GM18508 (cell line): ENCODE measurements around the gene FUBP1.
A peak's percentile ranks its signal among the peaks of the same experiment; 100 is the strongest.
"Not testable (repeated sequence)": the region's sequence is repeated elsewhere in the genome, so short reads cannot be mapped to it uniquely, and the experiment has no call there.

Source experiments
- ATAC-seq: cut with Tn5 transposase; IDR thresholded peaks from one replicate; pipeline ENCODE4 v1.9.1; 2021; ENCODE audit warnings: moderate number of reproducible peaks; ENCODE audit not compliant: insufficient read depth, unreplicated experiment

Gene FUBP1

GRCh38 chr1:77951328-77951727 lies 27.5 kb downstream of the FUBP1 start:
- no peak for ATAC-seq

- ATAC-seq = peak; percentile 47
Observed at GRCh38 chr1:77950873-77951272, 28.0 kb downstream of the FUBP1 start.

- ATAC-seq = no peak
Observed at GRCh38 chr1:77948841-77949424, 29.9 kb downstream of the FUBP1 start.

DNA sequence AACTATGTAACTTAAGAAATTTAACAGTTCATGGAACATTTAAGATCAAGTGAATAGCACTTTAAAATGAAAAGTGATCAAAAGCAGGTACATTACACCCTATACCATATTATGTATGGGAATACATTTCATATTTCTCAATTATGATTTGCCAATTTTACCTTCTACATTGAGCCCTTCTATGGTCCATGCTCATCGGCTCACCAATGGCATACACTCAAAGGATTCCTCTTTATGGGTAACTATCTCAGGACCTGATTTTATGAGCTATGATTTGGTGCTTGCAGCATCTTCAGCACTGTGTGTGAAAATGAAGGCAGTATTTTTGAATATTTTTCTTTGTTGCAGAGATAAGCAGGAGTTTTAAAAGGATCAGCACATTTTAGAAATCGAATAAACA lies 33.5 kb downstream of the FUBP1 start:
- ATAC-seq = no peak

GRCh38 chr1:77942400-77943140 lies 36.3 kb downstream of the FUBP1 start:
- no peak for ATAC-seq

DNA sequence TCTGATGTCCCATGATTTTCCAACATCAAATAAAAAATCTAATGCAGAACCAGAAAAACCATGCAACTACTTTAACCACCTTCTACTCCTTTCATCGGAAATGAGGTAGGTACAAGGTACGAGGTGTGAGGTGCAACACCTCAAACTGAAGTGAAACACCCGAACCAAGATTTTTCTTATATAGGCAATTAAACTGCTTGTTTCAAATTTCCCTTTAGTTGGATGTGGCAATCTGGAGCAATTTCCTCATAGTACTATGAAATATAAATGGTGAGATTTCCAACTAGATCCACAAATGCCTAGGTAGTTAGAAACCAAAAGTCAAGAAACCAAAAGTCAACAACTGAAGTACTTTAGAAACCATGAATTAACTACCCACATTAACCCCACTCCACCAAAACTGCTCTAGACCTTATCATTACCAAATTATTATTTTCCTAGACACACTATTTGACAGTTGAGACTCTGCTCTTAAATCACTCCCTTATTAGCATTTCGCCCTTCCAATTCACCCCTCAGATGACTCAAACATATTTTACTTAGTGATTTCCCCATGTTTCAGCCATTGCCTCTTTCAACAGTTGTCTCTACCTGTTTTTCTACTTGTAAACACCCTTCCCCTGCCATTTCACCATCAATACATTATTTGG lies 37.8 kb downstream of the FUBP1 start:
- no peak for ATAC-seq

DNA sequence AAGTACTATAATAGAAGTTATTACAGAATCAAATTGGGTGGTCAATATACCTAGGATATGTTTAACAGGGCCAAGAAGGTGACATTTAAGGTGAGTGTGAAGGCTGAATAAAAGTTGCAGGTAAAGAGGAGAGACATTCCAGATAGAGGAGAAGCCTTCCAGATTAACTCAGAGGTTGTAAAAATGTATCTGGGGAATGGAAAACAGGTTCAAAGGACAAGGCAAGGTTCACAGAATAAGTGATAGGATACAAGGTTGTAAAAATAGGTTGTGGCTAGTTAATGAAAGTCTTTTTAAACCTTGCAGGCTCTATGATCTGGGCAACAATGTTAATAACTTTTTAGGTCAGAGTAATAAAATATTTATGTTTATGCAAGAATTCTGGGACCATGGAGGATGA lies 40.2 kb downstream of the FUBP1 start:
- ATAC-seq = no peak

GRCh38 chr1:77929806-77930205 lies 49.1 kb downstream of the FUBP1 start:
- no peak for ATAC-seq

DNA sequence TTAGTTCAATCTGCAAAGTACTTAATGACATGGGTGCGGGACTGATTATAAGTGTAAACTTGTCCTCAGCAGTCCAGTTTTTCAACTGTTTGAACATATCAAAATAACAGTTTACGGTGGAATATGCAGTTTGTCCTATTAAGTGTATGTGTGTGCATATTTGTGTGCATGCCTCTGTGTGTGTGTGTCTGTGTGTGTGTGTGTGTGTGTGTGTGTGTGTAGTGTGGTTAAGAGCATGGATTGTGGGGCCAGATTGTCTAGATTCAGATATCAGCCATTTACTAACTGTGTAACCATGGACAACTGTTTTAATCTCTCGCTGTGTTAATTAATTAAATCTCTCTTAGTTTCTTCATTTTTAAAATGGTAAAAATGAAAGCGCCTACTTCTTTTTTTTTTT lies 51.5 kb downstream of the FUBP1 start:
- no peak for ATAC-seq

DNA sequence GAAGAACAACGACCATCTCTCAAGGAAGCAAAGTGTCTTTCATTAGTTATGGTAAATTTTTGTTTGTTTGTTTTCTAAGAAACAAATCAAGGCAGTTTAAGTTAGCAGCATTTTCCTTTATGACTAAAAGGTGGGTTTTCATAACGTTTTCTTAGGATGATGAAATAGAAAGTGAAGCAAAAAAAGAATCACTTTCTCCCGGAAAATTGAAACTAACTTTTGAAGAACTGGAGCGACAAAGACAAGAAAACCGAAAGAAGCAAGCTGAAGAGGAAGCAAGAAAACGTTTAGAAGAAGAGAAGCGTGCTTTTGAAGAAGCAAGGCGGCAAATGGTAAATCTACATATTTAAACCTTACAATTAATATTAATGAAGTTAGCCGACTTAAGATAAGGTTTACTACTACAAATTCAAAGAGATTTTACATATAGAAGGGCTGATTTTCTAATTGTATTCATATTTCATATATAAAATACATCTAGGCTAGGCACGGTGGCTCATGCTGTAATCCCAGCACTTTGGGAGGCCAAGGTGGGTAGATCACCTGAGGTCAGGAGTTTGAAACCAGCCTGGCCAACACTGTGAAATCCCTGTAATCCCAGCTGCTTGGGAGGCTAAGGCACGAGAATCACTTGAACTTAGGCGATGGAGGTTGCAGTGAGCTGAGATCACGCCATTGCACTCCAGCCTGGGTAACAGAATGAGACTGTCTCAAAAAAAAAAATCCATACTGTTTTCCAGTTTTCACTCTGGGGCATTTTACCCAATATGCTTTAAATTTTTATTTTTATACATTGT lies 52.1 kb downstream of the FUBP1 start:
- no peak for ATAC-seq

- ATAC-seq = no peak
Observed at GRCh38 chr1:77925956-77926355, 52.9 kb downstream of the FUBP1 start.

DNA sequence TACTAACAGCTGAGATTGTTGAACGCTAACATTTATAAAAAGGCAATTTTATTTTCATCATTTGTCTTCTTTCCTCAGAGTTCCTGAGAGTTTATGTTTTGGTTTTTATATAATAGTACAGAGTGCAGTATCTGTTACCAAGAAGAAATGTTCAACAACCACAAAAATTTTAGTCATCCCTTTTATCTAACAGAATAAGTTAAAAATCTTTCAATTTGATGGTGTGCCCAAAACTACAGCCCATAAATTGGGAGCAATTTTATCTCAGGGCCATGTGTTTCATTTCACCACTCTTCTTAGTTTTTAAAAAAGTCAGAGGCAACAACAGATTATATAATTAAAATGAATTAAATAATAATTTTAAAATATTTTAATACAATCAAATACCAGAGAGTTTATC lies 53.4 kb downstream of the FUBP1 start:
- no peak for ATAC-seq

- not testable (repeated sequence) for ATAC-seq
Observed at GRCh38 chr1:77918918-77919317, 60.0 kb downstream of the FUBP1 start.

DNA sequence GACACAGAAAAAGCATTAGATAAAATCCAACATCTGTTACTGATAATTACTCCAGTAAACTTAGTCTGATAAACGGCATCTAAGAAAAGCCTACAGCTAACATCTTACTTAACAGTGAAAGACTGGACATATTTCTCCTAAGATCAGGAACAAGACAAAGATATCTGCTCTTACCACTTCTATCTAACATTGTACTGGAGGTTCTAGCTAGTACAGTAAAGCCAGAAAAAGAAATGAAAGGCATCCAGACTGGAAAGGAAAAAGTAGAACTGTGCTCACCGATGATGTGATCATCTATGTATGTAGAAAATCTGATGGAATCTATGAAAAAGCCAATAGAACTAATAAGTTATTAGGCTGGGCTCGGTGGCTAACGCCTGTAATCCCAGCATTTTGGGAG lies 68.8 kb downstream of the FUBP1 start:
- no peak for ATAC-seq

GRCh38 chr1:77906624-77907023 lies 72.2 kb downstream of the FUBP1 start:
- ATAC-seq = no peak

DNA sequence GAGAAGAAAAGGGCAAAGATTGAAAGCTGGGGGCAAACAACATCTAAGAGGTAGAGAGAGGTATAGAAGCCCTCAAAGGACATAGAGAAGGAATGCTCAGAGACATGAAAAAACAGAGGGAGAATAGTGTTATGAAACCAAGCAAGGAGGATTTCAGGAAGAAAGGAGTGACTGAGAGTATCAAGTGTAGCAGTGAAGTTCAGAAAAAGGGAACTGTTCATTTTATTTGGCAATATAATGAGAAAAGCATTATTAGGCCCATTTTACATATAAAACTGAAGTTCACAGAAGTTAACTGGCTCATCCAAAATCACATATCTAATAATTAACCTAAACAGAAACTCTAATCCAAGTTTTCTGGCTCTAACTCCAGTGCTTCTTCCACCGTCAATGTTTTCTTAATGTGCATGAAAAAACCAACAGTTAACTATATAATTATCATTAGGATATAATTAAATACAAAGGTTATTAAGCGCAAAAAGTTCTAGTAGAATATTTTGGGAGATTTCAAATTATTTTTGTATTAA lies 72.8 kb downstream of the FUBP1 start:
- no peak for ATAC-seq

DNA sequence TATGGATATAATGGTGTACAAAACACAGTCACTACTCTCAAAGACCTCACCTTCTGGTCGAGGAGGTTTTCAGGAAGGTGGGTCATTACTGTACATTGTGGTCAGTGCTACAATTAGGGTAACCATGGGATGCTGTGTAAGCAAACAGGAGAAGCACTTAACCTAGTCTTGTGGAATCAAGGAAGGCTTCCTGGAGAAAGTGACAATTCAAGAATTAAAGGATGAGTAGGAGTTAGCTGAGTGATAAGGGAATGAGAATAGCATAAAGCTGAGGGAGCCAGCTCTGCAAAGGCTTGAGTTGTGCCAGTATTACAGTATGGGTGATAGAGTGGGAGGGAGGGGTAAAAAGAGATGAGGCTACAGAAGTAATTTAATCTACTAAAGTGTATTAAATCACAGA lies 73.3 kb downstream of the FUBP1 start:
- no peak for ATAC-seq

- no peak for ATAC-seq
Observed at GRCh38 chr1:77900687-77901293, 78.1 kb downstream of the FUBP1 start.

DNA sequence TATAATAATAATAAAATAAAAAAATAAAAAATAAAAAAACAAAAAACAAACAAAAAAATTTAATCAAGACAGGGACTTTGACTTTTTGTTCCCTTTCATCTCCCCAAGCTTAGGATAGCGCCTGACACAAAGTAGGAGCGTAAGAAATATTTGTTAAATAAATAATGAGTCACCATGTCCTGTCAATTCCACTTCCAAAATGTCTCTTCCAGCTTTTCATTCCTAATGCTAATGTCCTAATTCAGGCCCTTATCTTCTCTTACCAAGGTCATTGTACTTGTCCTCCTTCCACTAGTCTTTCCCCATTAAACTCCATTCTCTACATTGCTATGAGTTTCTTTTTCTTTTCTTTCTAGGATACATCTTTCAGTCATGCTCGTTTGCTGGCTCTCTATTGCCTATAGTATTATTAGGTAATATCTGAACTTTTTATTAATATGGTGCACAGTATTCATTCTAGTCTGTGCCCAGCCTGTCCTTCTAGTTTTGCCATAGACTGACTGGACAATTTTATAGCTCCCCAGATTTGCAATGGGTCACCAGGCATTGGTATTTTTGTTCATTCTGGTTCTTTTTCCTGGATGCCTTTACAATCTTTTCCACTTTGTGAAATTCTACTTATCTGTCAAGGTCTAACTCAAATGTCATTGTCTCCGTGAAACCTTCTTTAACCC lies 79.1 kb downstream of the FUBP1 start:
- no peak for ATAC-seq
